SIG-M5 (cell line): ENCODE data around the gene PTGES3.
"Not testable (repeated sequence)": the region's sequence is repeated elsewhere in the genome, so short reads cannot be mapped to it uniquely, and the experiment has no call there.

Source experiments
- DNase-seq: peaks from one replicate; lab custom pipeline; 2025; lab: John Stamatoyannopoulos, UW

PTGES3 gene

GRCh38 chr12:56657416-56658379 lies 30.4 kb downstream of the PTGES3 start:
- no peak for DNase-seq

GRCh38 chr12:56653781-56654180 lies 34.3 kb downstream of the PTGES3 start:
- DNase-seq, result not testable (repeated sequence)

- DNase-seq, result not testable (repeated sequence)
Observed at GRCh38 chr12:56648023-56648422, 40.1 kb downstream of the PTGES3 start.

GRCh38 chr12:56645717-56646446 lies 42.2 kb downstream of the PTGES3 start, which contains the start of gene ATP5F1B:
ATP5F1B (minus strand) TSS chr12:56645984; CDS start chr12:56645963, 21 bp downstream.
- DNase-seq, result peak; percentile 100

GRCh38 chr12:56645201-56645716 lies 42.8 kb downstream of the PTGES3 start:
- no peak for DNase-seq

- no peak for DNase-seq
Observed at GRCh38 chr12:56644654-56645053, 43.4 kb downstream of the PTGES3 start.

- DNase-seq, result no peak
Observed at GRCh38 chr12:56641219-56641618, 46.9 kb downstream of the PTGES3 start.

GRCh38 chr12:56637621-56638020 lies 50.5 kb downstream of the PTGES3 start:
- DNase-seq, result no peak

GRCh38 chr12:56636675-56637540 lies 51.2 kb downstream of the PTGES3 start:
- peak; percentile 96 for DNase-seq

GRCh38 chr12:56635806-56636674 lies 52.0 kb downstream of the PTGES3 start:
- peak; percentile 71 for DNase-seq

GRCh38 chr12:56634837-56635791 lies 53.0 kb downstream of the PTGES3 start:
- no peak for DNase-seq

GRCh38 chr12:56634242-56634836 lies 53.7 kb downstream of the PTGES3 start:
- DNase-seq, result no peak

GRCh38 chr12:56633468-56634241 lies 54.4 kb downstream of the PTGES3 start:
- no peak for DNase-seq

- DNase-seq, result no peak
Observed at GRCh38 chr12:56632701-56633467, 55.2 kb downstream of the PTGES3 start.

GRCh38 chr12:56631790-56632700 lies 56.0 kb downstream of the PTGES3 start:
- DNase-seq, result no peak

- peak; percentile 17 for DNase-seq
Observed at GRCh38 chr12:56630180-56630632, 57.9 kb downstream of the PTGES3 start, which contains the start of gene BAZ2A. BAZ2A (minus strand) TSS chr12:56630326; CDS start chr12:56617530, 12,796 bp downstream.
